Fibroblast of villous mesenchyme (primary cell): Measurements from ENCODE around the gene VAT1L. TPM values are rescaled to one million over a fixed set of nuclear protein-coding genes. Genes with fewer than 3 reads are reported as not detected.
A peak's percentile ranks its signal among the peaks of the same experiment; 100 is the strongest.

Source experiments
- DNase-seq: peaks from one replicate; pipeline ENCODE4 v3.0.0-alpha.2; 2010; ENCODE audit warnings: low read depth
- H3K4me3 ChIP-seq: 2 replicates; pipeline ENCODE4 v1.5.1; 2011; ENCODE audit warnings: low read depth, mild to moderate bottlenecking, low read length
- total RNA-seq: library from RNA; depleted of rRNA; stranded (reverse); fragments of >200 nt; gene quantifications from 2 replicates; pipeline ENCODE4 v1.2.3, GENCODE V29; 2012
- TF ChIP-seq, protein P1 (sequence below): IDR thresholded peaks from 2 replicates; pipeline ENCODE4 v1.5.1; 2012; ENCODE audit warnings: low read depth, mild to moderate bottlenecking, low read length; ENCODE audit not compliant: insufficient read depth

VAT1L gene
- total RNA-seq, 1 donor = 37.6 TPM

DNA sequence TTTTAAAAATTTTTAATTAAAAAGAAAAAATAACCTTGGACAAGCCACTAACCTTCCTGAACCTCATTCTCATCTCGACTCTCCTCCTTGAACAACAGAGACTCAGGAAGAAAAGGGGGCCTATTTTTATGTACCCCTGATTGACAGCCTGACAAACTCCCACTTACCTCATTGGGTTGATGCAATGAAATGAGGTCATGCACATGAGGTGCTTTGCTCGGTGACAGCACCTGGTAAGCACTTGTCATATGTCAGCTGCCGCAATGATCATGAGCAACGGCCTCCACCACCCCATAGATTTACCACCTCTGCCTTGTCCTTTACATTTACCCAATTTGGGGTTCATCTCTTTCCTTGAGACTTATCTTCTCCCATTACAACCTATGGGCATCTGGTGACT, 167.9 kb downstream of the VAT1L start:
- no peak for DNase-seq
- no peak overlapping the region for H3K4me3 ChIP-seq
- TF ChIP-seq, protein P1, sequence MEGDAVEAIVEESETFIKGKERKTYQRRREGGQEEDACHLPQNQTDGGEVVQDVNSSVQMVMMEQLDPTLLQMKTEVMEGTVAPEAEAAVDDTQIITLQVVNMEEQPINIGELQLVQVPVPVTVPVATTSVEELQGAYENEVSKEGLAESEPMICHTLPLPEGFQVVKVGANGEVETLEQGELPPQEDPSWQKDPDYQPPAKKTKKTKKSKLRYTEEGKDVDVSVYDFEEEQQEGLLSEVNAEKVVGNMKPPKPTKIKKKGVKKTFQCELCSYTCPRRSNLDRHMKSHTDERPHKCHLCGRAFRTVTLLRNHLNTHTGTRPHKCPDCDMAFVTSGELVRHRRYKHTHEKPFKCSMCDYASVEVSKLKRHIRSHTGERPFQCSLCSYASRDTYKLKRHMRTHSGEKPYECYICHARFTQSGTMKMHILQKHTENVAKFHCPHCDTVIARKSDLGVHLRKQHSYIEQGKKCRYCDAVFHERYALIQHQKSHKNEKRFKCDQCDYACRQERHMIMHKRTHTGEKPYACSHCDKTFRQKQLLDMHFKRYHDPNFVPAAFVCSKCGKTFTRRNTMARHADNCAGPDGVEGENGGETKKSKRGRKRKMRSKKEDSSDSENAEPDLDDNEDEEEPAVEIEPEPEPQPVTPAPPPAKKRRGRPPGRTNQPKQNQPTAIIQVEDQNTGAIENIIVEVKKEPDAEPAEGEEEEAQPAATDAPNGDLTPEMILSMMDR = no peak

DNA sequence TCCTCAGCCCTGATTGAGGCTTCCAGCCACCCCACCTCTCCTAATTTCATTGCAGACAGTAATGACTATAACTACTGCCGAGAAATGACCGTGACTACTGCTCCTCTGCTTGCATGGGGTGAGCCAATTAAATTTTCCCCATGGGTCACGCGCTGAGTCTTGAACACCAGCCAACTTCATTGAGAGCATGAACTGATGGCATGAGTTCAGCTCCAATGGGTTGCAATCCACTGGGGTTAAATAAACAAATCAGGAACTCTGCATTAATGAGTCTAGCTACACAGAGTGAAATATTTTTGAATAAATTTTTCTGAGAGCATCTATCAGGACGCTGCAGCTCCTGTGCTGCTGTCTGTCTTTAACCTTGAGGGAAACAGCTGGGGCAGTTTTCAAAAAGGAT, 172.4 kb downstream of the VAT1L start:
- no peak for DNase-seq
- TF ChIP-seq, protein P1 = no peak
- no peak overlapping the region for H3K4me3 ChIP-seq

DNA sequence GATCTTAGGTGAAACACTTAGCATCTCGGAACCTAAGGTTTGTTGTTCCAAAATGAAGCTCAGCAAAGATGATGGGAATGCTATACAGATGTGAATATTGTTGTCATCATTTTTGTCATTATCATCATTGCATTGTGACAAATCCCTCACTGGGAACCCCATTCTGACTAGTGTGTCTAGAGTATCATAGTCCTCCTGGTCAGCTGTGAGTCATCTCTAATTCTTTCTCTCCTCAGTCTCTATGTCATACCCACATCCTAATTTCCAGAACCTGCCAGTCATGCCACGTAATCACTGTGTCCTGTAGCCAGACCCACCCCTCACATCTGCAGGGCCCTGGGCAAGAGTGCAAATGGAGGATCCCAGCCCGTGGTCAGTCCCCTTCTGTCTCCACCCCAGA, 173.4 kb downstream of the VAT1L start:
- no peak overlapping the region for H3K4me3 ChIP-seq
- no peak for DNase-seq
- TF ChIP-seq, protein P1 = no peak

DNA sequence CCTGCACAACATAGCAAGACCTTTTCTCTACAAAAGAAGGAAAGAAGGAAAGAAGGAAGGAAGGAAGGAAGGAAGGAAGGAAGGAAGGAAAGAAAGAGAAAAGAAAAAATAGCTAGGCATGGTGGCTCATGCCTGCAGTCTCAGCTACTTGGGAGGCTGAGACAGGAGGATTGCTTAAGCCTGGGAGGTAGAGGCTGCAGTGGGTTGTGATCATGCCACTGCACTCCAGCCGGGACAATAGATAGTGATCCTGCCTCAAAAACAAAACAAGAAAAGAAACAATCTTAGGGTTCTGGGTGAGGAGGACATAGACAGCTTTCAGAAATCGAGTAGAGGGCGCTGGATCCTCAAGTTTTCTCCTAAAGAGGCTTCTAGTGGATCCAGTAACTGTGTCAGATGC, 174.3 kb downstream of the VAT1L start:
- no peak overlapping the region for H3K4me3 ChIP-seq
- no peak for DNase-seq
- TF ChIP-seq, protein P1 = no peak

DNA sequence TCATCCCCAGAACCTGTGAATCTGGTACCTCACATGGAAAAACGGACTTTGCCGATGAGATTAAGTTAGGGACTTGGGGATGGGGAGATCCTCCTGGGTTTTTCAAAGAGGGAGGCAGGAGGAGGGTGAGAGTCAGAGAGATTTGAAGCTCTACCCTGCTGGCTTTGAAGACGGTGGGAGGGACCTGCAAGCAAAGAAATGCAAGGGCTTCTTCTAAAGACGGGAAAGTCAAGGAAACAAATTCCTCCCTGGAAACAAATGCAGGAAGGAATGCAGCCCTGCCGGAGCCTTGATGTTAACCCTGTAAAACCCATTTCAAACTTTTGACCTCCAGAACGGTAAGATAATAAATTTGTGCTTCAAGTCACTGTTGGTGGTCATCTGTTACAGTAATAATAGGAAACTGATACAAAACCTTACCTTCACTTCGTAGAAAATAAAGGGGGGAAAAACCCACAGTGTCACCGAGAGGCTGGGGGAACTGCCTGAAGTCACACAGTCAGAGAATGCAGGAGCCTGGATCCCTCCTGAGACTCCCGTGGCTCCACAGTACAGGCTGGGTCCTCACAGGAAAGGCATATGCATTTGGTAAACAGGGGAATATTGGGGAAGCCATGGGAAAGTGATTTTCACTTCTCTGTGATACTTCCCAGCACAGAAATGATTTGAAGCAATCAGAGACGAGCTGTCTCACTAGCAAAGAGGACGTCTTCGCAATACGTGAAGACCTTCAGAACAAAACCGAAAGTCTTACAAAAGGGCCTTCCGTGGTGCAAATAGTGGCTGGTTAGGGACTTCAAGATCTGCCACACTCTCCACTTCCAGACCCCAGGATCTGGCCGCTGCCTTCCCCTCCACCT, 175.1 kb downstream of the VAT1L start:
- no peak overlapping the region for H3K4me3 ChIP-seq
- TF ChIP-seq, protein P1 = no peak
- DNase-seq = no peak

DNA sequence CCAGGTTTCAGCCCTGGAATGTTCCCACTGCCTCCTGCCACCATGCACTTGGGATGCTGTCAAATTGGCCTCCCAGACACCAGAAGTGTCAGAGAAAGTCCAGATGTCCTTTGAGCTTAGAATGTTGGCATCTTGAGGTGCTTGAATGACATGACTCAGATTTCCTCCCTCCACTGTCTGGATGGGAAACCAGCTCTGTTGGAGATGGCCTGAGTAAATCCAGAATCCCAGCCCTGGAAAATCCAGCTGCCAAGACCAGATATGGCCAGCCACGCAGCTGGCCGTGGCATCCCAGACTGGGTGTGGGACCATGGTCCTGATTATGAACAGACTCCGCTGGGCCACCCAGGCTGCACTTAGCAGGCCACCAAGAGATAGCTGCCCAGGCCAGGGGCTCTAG, 177.0 kb downstream of the VAT1L start:
- H3K4me3 ChIP-seq = no peak overlapping the region
- TF ChIP-seq, protein P1 = no peak
- DNase-seq = peak; percentile 21
